ENCODE results near the gene EGFLAM.

Gene EGFLAM

GRCh38 chr5:38453921-38454320 lies 195.6 kb downstream of the EGFLAM start:
- DNase-seq, result no peak

DNA sequence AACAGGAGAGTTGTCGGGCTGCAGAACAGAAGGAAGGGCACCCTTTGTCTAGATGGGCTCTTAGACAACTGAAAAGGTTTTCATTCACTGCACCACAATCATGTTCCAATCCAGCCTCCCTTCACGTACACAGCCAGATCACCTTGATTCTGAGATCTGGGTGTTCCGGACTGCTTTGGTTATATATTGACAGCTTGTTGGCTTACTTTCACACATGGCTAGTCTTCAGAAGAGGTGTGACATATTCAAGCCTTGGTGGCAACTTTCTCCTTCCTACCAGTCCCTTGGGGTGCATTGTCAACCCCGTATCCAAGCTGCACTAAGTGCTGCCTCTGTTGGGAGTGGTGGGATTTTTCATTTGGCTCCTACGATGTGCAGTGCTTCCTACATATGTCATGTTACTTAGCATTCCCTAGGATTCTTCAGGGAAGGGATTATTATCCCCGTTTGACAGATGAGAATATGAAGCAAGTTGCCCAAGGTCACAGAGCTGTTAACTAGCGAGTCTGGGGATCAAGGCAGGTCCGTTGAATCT lies 197.5 kb downstream of the EGFLAM start:
- DNase-seq, result no peak

GRCh38 chr5:38456657-38457399 lies 198.5 kb downstream of the EGFLAM start:
- DNase-seq, result no peak

- DNase-seq, result no peak
Observed at GRCh38 chr5:38458174-38458573, 199.8 kb downstream of the EGFLAM start.

GRCh38 chr5:38462976-38463633 lies 204.7 kb downstream of the EGFLAM start:
- no peak for DNase-seq

DNA sequence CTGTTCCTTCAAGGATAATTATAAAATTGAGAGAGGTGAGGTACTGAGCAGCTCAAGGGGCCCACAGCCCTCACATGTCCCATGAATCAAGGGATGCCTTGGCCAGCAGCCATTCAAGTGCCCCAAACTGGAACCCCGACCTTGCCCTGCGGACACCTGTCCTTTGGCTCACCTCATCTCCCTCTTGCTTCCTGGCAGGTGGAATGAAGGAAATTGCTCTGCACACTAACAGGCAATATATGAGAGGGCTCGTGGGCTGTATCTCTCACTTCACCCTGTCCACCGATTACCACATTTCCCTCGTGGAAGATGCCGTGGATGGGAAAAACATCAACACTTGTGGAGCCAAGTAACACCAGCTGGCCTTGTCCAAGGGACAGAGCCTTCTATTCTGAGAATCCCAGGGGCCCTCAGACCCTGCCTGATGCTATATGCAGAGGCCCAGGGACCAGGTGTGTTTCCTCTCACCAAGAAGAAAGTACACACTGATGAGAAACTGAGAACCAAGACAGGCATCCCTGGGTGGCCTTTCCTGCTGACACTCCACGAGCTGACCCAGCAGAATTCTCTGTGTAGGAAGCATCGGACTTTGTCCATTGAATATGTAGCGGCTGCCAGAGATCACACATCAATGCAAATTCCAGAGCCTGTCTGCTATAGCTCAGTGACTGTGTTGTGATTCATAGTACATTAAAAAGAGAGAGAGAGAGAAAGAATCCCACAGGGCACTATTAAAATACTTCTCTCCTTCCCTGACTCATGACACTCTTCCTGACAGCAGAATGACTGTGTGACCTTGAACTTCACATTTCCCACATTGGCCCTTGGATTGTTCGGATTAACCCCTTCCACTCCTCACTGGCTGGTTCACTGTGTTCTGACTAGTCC lies 205.5 kb downstream of the EGFLAM start:
- peak; percentile 62 for DNase-seq

DNA sequence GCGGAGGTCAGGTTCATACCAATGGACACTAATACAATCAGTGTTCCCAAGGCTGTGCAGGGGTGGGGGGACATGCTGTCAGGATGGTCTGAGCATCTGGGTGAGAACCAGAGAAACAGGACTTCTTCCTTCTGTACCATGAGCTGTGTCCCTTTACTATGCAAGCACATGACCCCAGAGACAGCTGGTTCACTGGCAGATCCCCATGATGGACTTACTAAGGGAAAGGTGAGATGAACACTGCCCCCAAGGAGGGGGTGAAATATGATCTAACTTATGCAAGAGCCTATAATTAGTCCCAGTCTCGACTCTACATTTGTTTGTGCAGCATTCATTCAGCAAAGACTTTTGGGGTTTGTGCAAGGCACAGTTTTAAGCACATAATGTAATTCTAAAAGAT lies 206.7 kb downstream of the EGFLAM start:
- no peak for DNase-seq

DNA sequence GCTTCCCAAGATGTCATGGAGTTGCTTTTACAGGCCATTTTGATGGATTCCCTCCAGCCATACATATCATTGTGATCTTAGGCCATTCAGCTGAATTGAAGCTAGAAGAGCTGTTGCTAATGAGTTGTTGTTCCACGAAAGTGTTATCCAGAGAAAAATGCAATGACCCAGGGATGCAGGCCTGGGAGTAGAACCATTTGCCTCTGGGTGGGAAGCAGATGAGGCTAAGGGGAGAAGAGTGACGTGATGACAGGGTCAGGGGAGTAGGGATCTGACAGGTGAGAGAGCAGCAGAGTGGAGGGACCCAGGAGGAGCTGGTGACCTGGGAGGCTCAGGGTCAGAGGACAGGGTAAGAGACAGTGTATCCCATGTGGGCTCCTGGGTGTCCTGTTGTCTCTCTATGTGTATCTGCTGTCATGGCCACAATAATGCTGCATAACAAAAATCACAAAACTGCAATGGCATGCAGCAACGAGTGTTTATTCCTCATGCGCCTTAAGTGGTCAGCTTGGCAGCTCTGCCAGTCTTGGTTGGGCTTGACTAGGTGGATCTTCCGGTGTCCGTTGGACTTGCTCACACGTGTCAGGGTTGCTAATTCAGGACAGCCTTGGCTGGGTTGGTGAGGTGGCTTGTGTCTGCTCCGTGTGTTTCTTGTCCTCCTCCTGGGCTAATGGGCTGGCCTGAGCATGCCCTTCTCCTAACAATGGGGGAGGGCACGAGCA lies 207.5 kb downstream of the EGFLAM start:
- DNase-seq, result no peak

DNA sequence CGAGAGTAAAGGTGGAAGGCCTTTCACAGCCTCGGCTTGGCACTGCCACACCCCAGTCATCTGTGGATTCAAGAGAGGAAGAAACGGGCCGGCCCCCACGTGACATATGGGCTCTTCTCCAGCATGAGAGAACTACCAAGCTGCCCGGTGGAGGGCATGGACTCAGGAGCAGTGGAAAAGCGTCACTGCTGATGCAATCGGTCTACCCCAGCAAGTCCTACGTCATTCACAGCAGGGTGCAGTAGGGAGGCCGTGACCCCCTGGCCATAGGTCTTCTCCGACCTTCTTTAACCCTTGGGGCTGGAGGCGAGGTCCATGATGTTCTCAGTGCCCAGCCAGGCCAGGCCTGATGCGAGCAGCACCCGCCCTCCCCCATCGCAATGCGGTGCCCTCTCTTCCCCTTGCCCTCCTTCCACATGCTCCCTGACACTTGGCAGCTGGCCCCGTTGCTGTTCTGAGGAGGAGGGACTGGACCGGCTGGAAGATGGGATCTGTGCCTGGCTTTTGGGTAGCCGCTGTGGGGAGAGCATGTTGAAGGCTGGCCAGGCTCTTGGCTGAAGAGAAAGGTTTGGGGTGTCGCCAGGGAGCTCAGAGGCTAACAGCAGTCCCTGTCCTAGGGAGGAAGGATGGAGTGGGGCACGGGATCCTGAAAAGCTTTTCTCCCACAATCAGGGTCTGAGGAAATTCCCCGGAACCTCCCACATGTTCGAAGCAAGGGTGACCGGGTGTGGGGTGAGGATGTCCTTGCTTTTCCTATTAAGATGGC lies 208.2 kb downstream of the EGFLAM start:
- DNase-seq, result no peak

GRCh38 chr5:38467353-38468040 lies 209.1 kb downstream of the EGFLAM start:
- DNase-seq, result peak; percentile 53

DNA sequence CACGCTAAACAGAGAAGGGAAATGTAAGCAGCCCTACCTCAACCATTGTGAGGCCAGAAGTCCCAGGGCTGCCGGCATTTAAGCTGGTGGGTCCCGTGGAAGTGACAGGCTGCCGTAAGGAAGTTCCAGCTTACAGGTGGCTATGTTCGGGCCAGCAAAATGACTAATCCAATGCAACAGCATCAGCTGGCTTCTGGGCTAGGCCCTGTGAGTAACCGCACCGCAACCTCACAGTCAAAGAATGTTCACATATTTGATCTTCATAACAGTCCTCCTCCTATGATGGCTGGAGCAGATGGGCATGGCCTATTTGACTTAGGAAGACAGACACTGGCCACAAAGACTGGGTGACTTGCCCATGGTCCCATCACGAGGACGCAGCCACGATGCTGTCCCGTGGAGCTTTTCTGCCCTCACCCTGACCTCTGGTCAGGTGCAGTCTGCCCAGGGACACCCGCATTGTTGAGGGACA lies 209.9 kb downstream of the EGFLAM start:
- no peak for DNase-seq

GRCh38 chr5:38468978-38469706 lies 210.8 kb downstream of the EGFLAM start:
- peak; percentile 59 for DNase-seq

DNA sequence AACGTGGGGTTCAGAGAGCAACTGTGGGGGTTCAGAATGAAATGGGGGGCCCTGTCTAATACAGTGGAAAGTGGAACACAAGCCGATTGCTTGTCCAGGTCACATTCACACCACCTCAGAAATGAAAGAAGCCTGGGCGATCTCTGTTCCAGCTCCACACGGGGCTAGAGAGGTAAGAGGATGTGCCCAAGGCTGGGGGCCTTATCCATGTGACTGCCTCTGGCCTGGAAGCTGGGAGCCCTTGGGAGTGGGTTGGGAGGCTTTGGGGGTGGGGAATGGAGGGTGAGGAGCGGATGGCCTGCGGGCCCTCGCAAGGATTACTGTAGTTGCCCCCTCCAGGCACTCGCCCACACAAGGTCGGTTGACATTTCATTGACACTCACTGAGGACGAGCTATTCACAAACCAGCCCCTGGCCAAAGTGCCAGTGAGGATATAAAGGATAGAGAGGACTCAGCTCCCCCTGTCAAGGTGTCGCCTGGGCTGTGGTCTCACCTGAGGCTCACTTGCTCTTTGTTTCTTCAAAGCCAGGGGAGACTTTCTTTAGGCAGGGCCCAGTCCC lies 211.4 kb downstream of the EGFLAM start:
- DNase-seq, result no peak

DNA sequence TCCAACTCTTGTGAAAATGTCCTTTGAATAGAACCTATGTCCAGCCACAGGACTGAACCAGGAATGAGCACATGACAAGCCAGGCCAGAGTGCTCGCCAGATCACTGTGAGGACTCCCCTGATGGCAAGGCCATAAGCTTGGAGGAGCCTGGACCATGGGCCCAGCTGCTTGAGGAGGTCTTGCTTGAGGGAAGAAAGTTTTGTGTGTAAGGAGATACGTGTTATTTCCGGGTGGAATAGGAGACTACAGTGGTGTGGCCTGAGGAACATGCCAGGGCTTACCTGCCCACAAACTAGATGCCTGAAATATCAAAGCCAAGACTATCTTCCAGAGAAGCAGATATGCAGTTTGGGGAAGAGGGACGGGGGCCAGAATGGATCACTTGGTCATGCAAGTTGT lies 213.3 kb downstream of the EGFLAM start:
- DNase-seq, result no peak

GRCh38 chr5:38472541-38472940 lies 214.2 kb downstream of the EGFLAM start:
- no peak for DNase-seq

DNA sequence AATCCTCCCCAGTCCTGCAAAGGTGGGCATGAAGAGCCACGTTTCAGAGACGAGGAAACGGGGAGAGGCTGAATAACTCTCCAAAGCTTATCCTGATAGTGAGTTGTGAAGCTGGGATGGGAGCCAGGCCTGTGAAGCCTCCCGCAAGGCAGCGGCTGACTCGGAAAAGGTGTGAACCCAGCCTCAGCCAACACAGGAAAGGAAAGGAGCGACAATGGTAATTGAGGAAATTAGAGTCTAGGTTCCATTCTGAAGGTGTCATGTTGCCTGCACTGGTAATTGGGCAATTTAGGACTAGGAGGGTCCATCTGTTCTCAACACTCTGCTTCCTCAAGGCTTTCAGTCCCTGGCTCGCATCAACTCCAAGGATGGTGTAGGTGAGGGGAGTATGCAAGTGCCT lies 214.6 kb downstream of the EGFLAM start:
- DNase-seq, result no peak

DNA sequence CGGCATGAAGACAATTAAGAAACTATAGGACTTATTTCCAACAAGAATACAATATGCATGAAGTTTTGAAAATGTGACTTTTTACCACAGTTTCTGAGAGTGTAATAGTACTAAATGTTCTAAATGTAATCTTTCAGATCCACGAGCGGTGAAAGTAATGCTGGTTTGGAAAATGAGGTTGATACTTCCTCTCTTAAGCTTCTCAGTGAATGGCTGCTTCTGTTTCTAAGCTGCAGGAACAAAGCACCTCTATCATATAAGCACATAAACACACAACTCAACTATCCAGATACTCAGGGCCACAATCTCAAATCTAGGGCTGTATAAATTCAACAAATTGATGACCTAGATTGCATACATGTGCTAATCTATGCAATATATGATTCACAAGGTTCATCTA lies 219.8 kb downstream of the EGFLAM start:
- DNase-seq, result peak; percentile 18

GRCh38 chr5:38478878-38479277 lies 220.5 kb downstream of the EGFLAM start:
- DNase-seq, result peak; percentile 34

DNA sequence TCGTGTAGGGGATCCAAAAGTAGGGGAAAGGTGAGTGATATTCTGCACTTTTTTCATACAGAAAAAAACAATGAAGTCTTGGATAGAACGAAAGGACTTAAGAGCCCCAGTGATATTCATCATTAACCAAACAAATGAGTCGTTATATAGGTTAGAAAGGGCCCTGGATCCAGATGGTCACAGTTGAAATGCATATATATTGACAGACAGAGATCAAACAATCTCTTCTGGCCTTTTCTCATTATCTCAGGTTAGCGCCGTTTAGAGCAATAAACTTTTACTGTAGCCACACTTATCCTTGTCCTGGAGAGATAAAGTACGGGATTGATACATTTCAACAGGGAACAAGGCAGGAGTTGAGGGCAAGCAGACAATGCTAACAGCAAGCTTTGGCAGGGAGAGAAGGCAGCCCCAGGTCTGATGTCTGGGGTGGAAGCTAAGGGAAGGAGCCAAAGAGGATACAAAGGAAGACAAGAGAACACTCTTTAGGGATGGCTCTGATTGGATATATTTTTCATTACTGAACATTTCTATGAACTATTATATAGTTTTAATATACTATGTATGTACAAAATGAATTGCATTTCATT lies 221.1 kb downstream of the EGFLAM start:
- DNase-seq, result no peak

Measured in eye (tissue), 1 donor.